Duodenal mucosa (tissue), 2 donors: ENCODE results near the gene B3GLCT.
A peak's percentile ranks its signal among the peaks of the same experiment; 100 is the strongest.
"Not testable (repeated sequence)": the region's sequence is repeated elsewhere in the genome, so short reads cannot be mapped to it uniquely, and the experiment has no call there.

Experiments
- H3K27ac ChIP-seq: one replicate; pipeline ENCODE4 v1.7.0; 2013; ENCODE audit warnings: low read depth, low read length
- H3K27me3 ChIP-seq, 2 donors: one replicate each; pipeline ENCODE4 v1.7.0; 2013; ENCODE audit warnings: low read length in 2 of 2, control low read depth in 1 of 2; ENCODE audit not compliant: insufficient read depth in 2 of 2, control insufficient read depth in 1 of 2
- H3K36me3 ChIP-seq, 2 donors: one replicate each; pipeline ENCODE4 v1.7.0; 2013; ENCODE audit warnings: low read length in 2 of 2, control low read depth in 1 of 2; ENCODE audit not compliant: insufficient read depth in 2 of 2, control insufficient read depth in 1 of 2
- H3K4me1 ChIP-seq, 2 donors: one replicate each; pipeline ENCODE4 v1.7.0; 2013; ENCODE audit warnings: low read length in 2 of 2, control low read depth in 1 of 2; ENCODE audit not compliant: insufficient read depth in 2 of 2, control insufficient read depth in 1 of 2
- H3K4me3 ChIP-seq, 2 donors: one replicate each; pipeline ENCODE4 v1.7.0; 2013; ENCODE audit warnings: low read length in 2 of 2, low read depth in 1 of 2
- H3K9ac ChIP-seq, 2 donors: one replicate each; pipeline ENCODE4 v1.7.0; 2013; ENCODE audit warnings: low read length in 2 of 2, low read depth in 1 of 2
- H3K9me3 ChIP-seq, 2 donors: one replicate each; pipeline ENCODE4 v1.7.0; 2013; ENCODE audit warnings: low read length in 2 of 2, control low read depth in 1 of 2; ENCODE audit not compliant: control insufficient read depth in 1 of 2

The B3GLCT gene

DNA sequence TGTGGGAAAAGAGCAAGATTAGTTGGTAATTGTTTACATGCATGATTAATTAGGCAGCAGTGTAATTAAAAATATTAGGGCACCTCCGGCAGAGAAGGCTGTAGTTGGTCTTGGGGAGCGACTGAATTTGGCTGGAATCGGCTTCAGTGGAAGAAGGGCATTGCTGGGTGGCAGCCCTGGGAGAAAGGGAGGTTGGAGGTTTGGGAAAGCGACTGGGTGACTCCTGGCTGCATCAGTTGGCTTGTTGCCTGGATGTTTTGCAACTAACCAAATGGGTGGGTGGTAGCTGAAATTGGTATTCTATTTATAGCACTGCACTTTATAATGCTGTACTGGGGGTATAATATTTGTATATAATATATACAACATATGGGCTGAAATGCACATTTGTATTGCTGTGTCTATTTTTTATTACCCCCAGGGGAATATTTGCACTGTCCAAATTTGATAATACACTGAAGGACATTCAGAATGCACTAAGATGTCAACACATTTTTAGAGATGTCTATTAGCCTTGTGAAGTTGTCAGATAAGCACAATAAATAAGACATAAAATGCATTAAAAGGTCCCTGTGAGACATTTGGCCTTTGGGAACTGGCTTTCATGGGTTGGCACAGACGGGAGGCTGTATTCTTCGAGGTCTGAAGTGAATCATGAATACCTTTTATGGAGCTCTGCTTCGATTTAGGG is 1.7 kb downstream of the B3GLCT start:
- Histone ChIP-seq H3K9ac (peak overlapping the region; percentile 67 to 71), H3K27ac (no peak overlapping the region), H3K4me1 (peaks cover 6 to 14% of the 10 kb centered on the region in 2 donors), H3K9me3 (no peaks in the 10 kb centered on the region), H3K36me3 (no peaks in the 10 kb centered on the region), H3K27me3 (no peaks in the 10 kb centered on the region), H3K4me3 (peak overlapping the region; percentile 61 to 78)

- Histone ChIP-seq H3K27me3 (no peaks in the 10 kb centered on the region), H3K4me1 (peaks cover 10 to 13% of the 10 kb centered on the region in 2 donors), H3K9me3 (no peaks in the 10 kb centered on the region), H3K4me3 (no peak overlapping the region), H3K27ac (no peak overlapping the region), H3K36me3 (no peaks in the 10 kb centered on the region), H3K9ac (no peak overlapping the region)
Observed at GRCh38 chr13:31204592-31204991, 4.8 kb downstream of the B3GLCT start.

DNA sequence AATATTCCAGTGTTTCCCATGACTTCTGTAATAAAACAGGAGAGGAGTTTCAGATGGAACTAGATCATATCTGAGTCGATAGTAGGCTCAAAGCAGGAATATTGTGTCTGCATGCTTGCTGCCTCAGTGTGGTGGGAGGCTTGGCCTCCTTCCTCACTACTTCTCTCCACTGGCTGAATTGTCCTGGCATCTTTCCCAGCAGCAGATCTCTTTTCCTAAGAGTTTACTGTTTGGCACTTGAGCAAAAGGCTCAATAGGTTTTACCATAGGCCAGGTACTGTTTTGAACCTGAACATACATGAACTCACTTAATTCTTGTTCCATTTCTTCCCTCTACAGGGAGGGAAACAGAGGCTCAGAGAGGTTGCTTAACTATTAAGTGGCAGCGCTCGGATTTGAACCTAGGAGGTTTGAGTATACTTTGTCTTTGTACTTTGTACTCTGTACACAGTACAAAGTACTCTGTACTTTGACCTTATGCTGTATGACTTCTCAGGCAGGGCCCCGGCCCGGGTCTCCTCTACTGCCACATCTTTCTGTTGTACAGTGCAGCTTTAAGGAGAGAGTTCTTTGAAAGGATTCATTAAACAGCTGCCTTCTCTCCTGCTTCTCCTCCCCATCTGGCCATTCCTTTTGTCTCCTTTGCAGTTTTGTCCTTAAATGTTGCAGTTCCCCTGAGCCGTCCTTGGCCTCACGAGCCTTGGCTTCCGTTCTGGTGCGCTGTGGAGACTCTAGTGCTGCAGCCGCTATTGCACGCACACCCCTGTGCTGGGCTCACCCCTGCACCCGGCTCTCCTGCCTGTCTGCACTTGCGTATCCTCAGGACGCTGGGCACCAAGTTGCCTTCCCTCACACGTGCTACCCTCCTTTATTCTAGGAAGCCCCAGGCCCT is 8.1 kb downstream of the B3GLCT start:
- H3K27ac ChIP-seq: no peak overlapping the region
- peaks cover 0 to 9% of the 10 kb centered on the region in 2 donors for H3K4me1 ChIP-seq

DNA sequence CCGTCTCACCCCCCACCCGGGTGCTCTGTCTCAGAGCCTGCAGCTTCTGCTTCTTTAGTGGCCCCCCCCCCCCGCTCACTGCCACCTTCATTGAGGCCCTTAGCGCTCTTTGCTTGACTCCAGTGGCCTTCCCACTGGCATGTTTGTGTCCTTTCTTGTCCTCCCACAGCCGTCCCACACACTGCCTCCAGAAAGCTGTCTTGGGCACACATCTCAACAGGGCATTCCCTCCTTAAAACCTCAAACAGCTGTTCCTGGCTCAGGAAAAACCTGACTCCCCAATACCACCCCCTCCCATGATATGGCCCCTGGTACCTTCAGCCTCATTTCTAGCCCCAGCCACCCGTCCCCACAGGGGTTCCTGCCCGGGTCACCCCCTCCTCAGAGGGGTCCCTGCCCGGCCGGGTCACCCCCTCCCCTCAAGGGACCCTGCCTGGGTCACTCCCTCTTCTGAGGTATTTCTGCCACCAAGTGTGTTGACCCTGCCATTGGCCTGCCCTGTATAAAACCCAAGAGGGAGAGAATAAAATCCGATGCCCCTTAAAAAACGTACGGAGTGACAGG is 8.9 kb downstream of the B3GLCT start:
- H3K27ac ChIP-seq: no peak overlapping the region
- H3K9ac ChIP-seq: no peak overlapping the region
- no peaks in the 10 kb centered on the region for H3K27me3 ChIP-seq
- H3K9me3 ChIP-seq: no peaks in the 10 kb centered on the region
- H3K4me3 ChIP-seq: no peak overlapping the region
- H3K36me3 ChIP-seq: no peaks in the 10 kb centered on the region
- H3K4me1 ChIP-seq: peaks cover 0 to 9% of the 10 kb centered on the region in 2 donors

More for the DNA sequence above, 8.1 kb downstream of the B3GLCT start:
- Histone ChIP-seq H3K9me3 (no peaks in the 10 kb centered on the region), H3K4me3 (no peak overlapping the region), H3K9ac (no peak overlapping the region), H3K27me3 (no peaks in the 10 kb centered on the region), H3K36me3 (no peaks in the 10 kb centered on the region)

DNA sequence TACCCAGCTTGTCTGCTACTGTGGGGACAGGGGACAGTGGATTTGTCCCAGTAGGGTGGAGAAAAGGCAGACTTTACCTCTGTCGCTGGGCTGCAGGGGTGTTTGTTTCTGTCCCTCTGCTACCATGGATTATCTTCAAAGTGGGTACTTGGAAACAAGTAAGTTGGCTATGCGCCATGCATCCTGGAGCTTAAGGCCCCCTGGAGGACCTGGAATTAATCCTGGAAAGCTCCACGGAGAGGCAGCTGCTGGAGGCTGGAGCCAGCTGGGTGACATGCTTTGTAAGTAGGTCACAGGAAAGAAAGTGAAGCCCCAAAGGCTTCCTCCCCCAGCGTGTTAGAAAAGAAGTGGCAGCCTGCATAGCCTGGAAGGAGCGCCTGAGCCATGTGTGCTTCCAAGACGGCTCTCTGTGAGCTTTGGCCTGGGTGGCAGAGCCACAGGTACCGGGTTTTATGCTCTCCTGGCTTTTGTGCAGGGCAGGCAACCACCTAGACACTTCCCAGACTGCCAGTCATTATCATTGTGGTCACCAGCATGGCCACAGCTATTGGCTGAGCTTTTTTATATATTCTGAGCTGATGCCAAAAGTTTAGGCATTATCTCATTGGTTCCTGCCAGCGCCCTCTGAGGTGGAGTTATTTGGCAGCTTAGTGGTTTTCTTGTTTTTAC is 9.5 kb downstream of the B3GLCT start:
- no peak overlapping the region for H3K9ac ChIP-seq
- H3K27me3 ChIP-seq: no peaks in the 10 kb centered on the region
- H3K36me3 ChIP-seq: no peaks in the 10 kb centered on the region
- no peak overlapping the region for H3K4me3 ChIP-seq
- no peak overlapping the region for H3K27ac ChIP-seq
- H3K4me1 ChIP-seq: peaks cover 0 to 9% of the 10 kb centered on the region in 2 donors
- H3K9me3 ChIP-seq: no peaks in the 10 kb centered on the region

- H3K4me3 ChIP-seq: no peak overlapping the region
- peaks cover 0 to 9% of the 10 kb centered on the region in 2 donors for H3K4me1 ChIP-seq
Observed at GRCh38 chr13:31209841-31210210, 10.1 kb downstream of the B3GLCT start.

GRCh38 chr13:31213651-31214289 is 14.0 kb downstream of the B3GLCT start:
- H3K4me1 ChIP-seq: peaks cover 0 to 9% of the 10 kb centered on the region in 2 donors
- no peaks in the 10 kb centered on the region for H3K9me3 ChIP-seq
- no peaks in the 10 kb centered on the region for H3K36me3 ChIP-seq
- H3K4me3 ChIP-seq: no peak overlapping the region
- H3K27me3 ChIP-seq: no peaks in the 10 kb centered on the region
- H3K27ac ChIP-seq: no peak overlapping the region
- no peak overlapping the region for H3K9ac ChIP-seq

More at GRCh38 chr13:31209841-31210210, 10.1 kb downstream of the B3GLCT start:
- Histone ChIP-seq H3K9me3 (no peaks in the 10 kb centered on the region), H3K9ac (no peak overlapping the region), H3K36me3 (no peaks in the 10 kb centered on the region), H3K27me3 (no peaks in the 10 kb centered on the region), H3K27ac (no peak overlapping the region)

- no peaks in the 10 kb centered on the region for H3K9me3 ChIP-seq
- H3K27me3 ChIP-seq: no peaks in the 10 kb centered on the region
- H3K36me3 ChIP-seq: no peaks in the 10 kb centered on the region
- no peak overlapping the region for H3K9ac ChIP-seq
- H3K27ac ChIP-seq: no peak overlapping the region
- no peak overlapping the region for H3K4me3 ChIP-seq
- peaks cover 0 to 3% of the 10 kb centered on the region in 2 donors for H3K4me1 ChIP-seq
Observed at GRCh38 chr13:31214435-31214834, 14.7 kb downstream of the B3GLCT start.

DNA sequence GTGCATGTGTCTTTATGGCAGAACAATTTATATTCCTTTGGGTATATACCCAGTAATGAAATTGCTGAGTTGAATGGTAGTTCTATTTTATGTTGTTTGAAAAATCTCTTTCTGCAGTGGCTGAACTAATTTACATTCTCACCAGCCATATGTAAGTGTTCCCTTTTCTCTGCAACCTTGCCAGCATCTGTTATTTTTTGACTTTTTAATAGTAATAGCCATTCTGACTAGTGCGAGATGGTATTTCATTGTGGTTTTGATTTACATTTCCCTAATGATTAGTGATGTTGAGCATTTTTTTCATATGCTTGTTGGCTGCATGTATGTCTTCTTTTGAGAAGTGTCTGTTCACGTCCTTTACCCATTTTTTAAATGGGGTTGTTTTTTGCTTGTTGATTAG is 17.1 kb downstream of the B3GLCT start:
- not testable (repeated sequence) for H3K4me1 ChIP-seq, H3K9me3 ChIP-seq, H3K36me3 ChIP-seq, H3K4me3 ChIP-seq, H3K27me3 ChIP-seq, H3K27ac ChIP-seq, H3K9ac ChIP-seq
